HEK293 (cell line): ENCODE results near the gene PCDHA13.
"Not testable (repeated sequence)": the region's sequence is repeated elsewhere in the genome, so short reads cannot be mapped to it uniquely, and the experiment has no call there.

Experiments
- CTCF ChIA-PET: fragments of 350-600 bp; formaldehyde crosslinking; extraction: SDS; loops from one replicate; lab custom pipeline; 2021; ENCODE audit warnings: antibody characterized with exemption; lab: Yijun Ruan, JAX
- POLR2A ChIA-PET: fragments of 300-600 bp; formaldehyde crosslinking; extraction: SDS; loops from one replicate; lab custom pipeline; 2020; ENCODE audit warnings: antibody characterized with exemption, inconsistent platforms; lab: Yijun Ruan, JAX
- H3K27ac ChIP-seq: fragments of 200-500 bp; sonication (Bioruptor generic); 2 replicates; pipeline ENCODE4 v1.5.1; 2014; ENCODE audit warnings: low read depth, low read length, control low read depth, inconsistent platforms; ENCODE audit errors: extremely low read depth
- H3K36me3 ChIP-seq, 2 experiments: fragments of 200-500 bp in 1 of 2; sonication (Bioruptor generic) in 1 of 2; 1 replicate in 1 of 2; 2 replicates in 1 of 2; pipeline ENCODE4 v1.5.1; 2014 to 2017; ENCODE audit warnings: inconsistent platforms in 2 of 2, low read length in 2 of 2; ENCODE audit not compliant: control insufficient read depth in 2 of 2, insufficient read depth in 1 of 2
- H3K4me1 ChIP-seq: fragments of 200-500 bp; sonication (Bioruptor generic); 2 replicates; pipeline ENCODE4 v1.5.1; 2014; ENCODE audit warnings: mild to moderate bottlenecking, low read length, inconsistent platforms; ENCODE audit not compliant: control insufficient read depth, insufficient read depth
- H3K4me3 ChIP-seq: 2 replicates; pipeline ENCODE4 v1.5.1; 2011; ENCODE audit warnings: low read depth, mild to moderate bottlenecking, control low read depth, low read length, moderate library complexity
- H3K9me3 ChIP-seq: fragments of 200-500 bp; sonication (Bioruptor generic); 2 replicates; pipeline ENCODE4 v1.5.1; 2014; ENCODE audit warnings: low read depth, low read length, inconsistent platforms; ENCODE audit not compliant: control insufficient read depth, insufficient read depth
- ELK4 ChIP-seq: IDR thresholded peaks from 2 replicates; pipeline ENCODE4 v1.6.1; 2011; ENCODE audit warnings: mild to moderate bottlenecking, low read depth, low read length, borderline replicate concordance
- GFI1B ChIP-seq: fragments of 450-650 bp; formaldehyde crosslinking; IDR thresholded peaks from 2 replicates; pipeline ENCODE4 v1.5.1; 2016; ENCODE audit warnings: missing biosample characterization, missing genetic modification characterization
- KLF7 ChIP-seq: fragments of 450-650 bp; formaldehyde crosslinking; IDR thresholded peaks from 2 replicates; pipeline ENCODE4 v1.5.1; 2016; ENCODE audit warnings: missing biosample characterization, missing genetic modification characterization, borderline replicate concordance
- KLF8 ChIP-seq: fragments of 450-650 bp; formaldehyde crosslinking; IDR thresholded peaks from 2 replicates; pipeline ENCODE4 v1.5.1; 2016; ENCODE audit warnings: missing biosample characterization, missing genetic modification characterization
- KLF9 ChIP-seq: fragments of 450-650 bp; formaldehyde crosslinking; IDR thresholded peaks from 2 replicates; pipeline ENCODE4 v1.5.1; 2016; ENCODE audit warnings: missing biosample characterization, missing genetic modification characterization, low read depth
- OSR2 ChIP-seq: fragments of 450-650 bp; formaldehyde crosslinking; IDR thresholded peaks from 2 replicates; pipeline ENCODE4 v1.5.1; 2016; ENCODE audit warnings: missing biosample characterization, missing genetic modification characterization
- TCF7L2 ChIP-seq: IDR thresholded peaks from 2 replicates; pipeline ENCODE4 v1.6.1; 2011; ENCODE audit warnings: low read depth, mild to moderate bottlenecking, inconsistent platforms, low read length, moderate library complexity, borderline replicate concordance
- YY1 ChIP-seq: fragments of 450-650 bp; formaldehyde crosslinking; IDR thresholded peaks from 2 replicates; pipeline ENCODE4 v1.5.1; 2018; ENCODE audit warnings: missing biosample characterization, missing genetic modification characterization
- ZNF121 ChIP-seq: fragments of 450-650 bp; formaldehyde crosslinking; IDR thresholded peaks from 2 replicates; pipeline ENCODE4 v1.5.1; 2016; ENCODE audit warnings: missing biosample characterization, missing genetic modification characterization
- ZNF202 ChIP-seq: fragments of 450-650 bp; formaldehyde crosslinking; IDR thresholded peaks from 2 replicates; pipeline ENCODE4 v1.5.1; 2016; ENCODE audit warnings: missing biosample characterization, missing genetic modification characterization, borderline replicate concordance
- ZNF214 ChIP-seq: fragments of 450-650 bp; formaldehyde crosslinking; IDR thresholded peaks from 2 replicates; pipeline ENCODE4 v1.5.1; 2017; ENCODE audit warnings: missing biosample characterization, mild to moderate bottlenecking, missing genetic modification characterization, borderline replicate concordance
- ZNF501 ChIP-seq: fragments of 450-650 bp; formaldehyde crosslinking; IDR thresholded peaks from 2 replicates; pipeline ENCODE4 v1.5.1; 2016; ENCODE audit warnings: missing biosample characterization, missing genetic modification characterization
- ZNF596 ChIP-seq: fragments of 450-650 bp; IDR thresholded peaks from 2 replicates; pipeline ENCODE4 v1.5.0; 2018; ENCODE audit warnings: missing biosample characterization, mild to moderate bottlenecking, missing genetic modification characterization, moderate library complexity
- ZNF654 ChIP-seq: fragments of 450-650 bp; formaldehyde crosslinking; IDR thresholded peaks from 2 replicates; pipeline ENCODE4 v1.5.1; 2016; ENCODE audit warnings: low read depth, missing biosample characterization, missing genetic modification characterization
- ZNF660 ChIP-seq: fragments of 450-650 bp; IDR thresholded peaks from 2 replicates; pipeline ENCODE4 v1.5.1; 2018; ENCODE audit warnings: missing biosample characterization, mild to moderate bottlenecking, missing genetic modification characterization
- ZNF707 ChIP-seq: fragments of 450-650 bp; formaldehyde crosslinking; IDR thresholded peaks from 2 replicates; pipeline ENCODE4 v1.5.1; 2016; ENCODE audit warnings: missing biosample characterization, missing genetic modification characterization
- ZNF777 ChIP-seq: fragments of 450-650 bp; formaldehyde crosslinking; IDR thresholded peaks from 2 replicates; pipeline ENCODE4 v1.5.1; 2017; ENCODE audit warnings: missing biosample characterization, missing genetic modification characterization, borderline replicate concordance

PCDHA13 gene

GRCh38 chr5:140868721-140869554 lies 13.0 kb upstream of the PCDHA13 start, which contains the start of gene PCDHA11 (continued):
- TF ChIP-seq ZNF202 (tag by site-specific recombination): no peak
- 0 out of 2 replicates have a peak, but pooled peaks have one; percentile 26 for TF ChIP-seq ZNF777 (tag by site-specific recombination)

- TF ChIP-seq OSR2 (tag by site-specific recombination) (no peak), ELK4 (no peak), ZNF121 (no peak), YY1 (no peak), ZNF654 (tag by site-specific recombination) (peak; percentile 28; the same call in 1 of the 2 replicates)
- TF ChIP-seq, all 188 proteins: peak for 1
- no peaks in the 10 kb centered on the region for H3K36me3 ChIP-seq
- H3K4me3 ChIP-seq: no peak overlapping the region
- ChIA-PET CTCF (interaction anchor here (0.6 to 2.9 kb wide), 35 partner anchors 9 to 513 kb away, joined by 3 to 40 read pairs (median 4); partner anchors contain the start of genes PCDHA10, PCDHA13, PCDHB1 and PCDHB12), POLR2A (interaction anchor here (0.6 to 0.9 kb wide), 2 partner anchors 103 to 171 kb away, joined by 3 read pairs; no protein-coding TSS in a partner anchor)
- H3K27ac ChIP-seq: no peak overlapping the region
- no peaks in the 10 kb centered on the region for H3K9me3 ChIP-seq
- no peaks in the 10 kb centered on the region for H3K4me1 ChIP-seq
Measured at GRCh38 chr5:140869555-140869886, 12.4 kb upstream of the PCDHA13 start.

GRCh38 chr5:140870221-140871201 lies 11.4 kb upstream of the PCDHA13 start:
- POLR2A ChIA-PET: no interaction called here

GRCh38 chr5:140875085-140876065 lies 6.5 kb upstream of the PCDHA13 start, which contains the start of gene PCDHA12:
Gene PCDHA12, plus strand, starts transcription at chr5:140875308. Its CDS starts 165 bp downstream, at chr5:140875473.
- Histone ChIP-seq H3K27ac (no peak within 1 kb of the TSS), H3K4me3 (no peak within 1 kb of the TSS), H3K36me3 (no peaks in the 10 kb centered on the region), H3K9me3 (no peaks in the 10 kb centered on the region), H3K4me1 (no peaks in the 10 kb centered on the region)
- ChIA-PET POLR2A (no interaction called here), CTCF (interaction anchor here (0.6 to 1.6 kb wide), 5 partner anchors 19 to 1262 kb away, joined by 3 to 10 read pairs (median 3); partner anchors contain the start of genes PCDHA10 and PCDHAC1)
- no peak for TF ChIP-seq ZNF501 (tag by site-specific recombination)
- no peak for TF ChIP-seq ZNF660 (tag by site-specific recombination)
- no peak for TF ChIP-seq KLF9 (tag by site-specific recombination)
- no peak for TF ChIP-seq KLF8 (tag by site-specific recombination)
- TF ChIP-seq TCF7L2: no peak
- TF ChIP-seq GFI1B (tag by site-specific recombination): no peak
- no peak for TF ChIP-seq ZNF707 (tag by site-specific recombination)
- no peak for TF ChIP-seq KLF7 (tag by site-specific recombination)
- no peak for TF ChIP-seq ZNF654 (tag by site-specific recombination)
- TF ChIP-seq ZNF596 (tag by site-specific recombination): no peak

More at GRCh38 chr5:140870221-140871201, 11.4 kb upstream of the PCDHA13 start:
- no peaks in the 10 kb centered on the region for H3K36me3 ChIP-seq
- no peaks in the 10 kb centered on the region for H3K9me3 ChIP-seq
- H3K4me1 ChIP-seq: no peaks in the 10 kb centered on the region
- TF ChIP-seq ZNF214 (tag by site-specific recombination): no peak
- TF ChIP-seq, all 188 proteins: peak for 0
- CTCF ChIA-PET: interaction anchor here (0.6 to 2.3 kb wide), 5 partner anchors 74 to 998 kb away, joined by 3 to 8 read pairs (median 5); partner anchors contain the start of gene PCDHB1
- no peak overlapping the region for H3K27ac ChIP-seq
- no peak overlapping the region for H3K4me3 ChIP-seq

- H3K27ac ChIP-seq, H3K4me3 ChIP-seq, H3K4me1 ChIP-seq, POLR2A ChIA-PET, H3K9me3 ChIP-seq, H3K36me3 ChIP-seq: not testable (repeated sequence)
- CTCF ChIA-PET: interaction anchor here (0.6 to 1.6 kb wide), 3 partner anchors 20 to 164 kb away, joined by 4 to 10 read pairs (median 6); partner anchors contain the start of gene PCDHA10
Measured at GRCh38 chr5:140876541-140877261, 5.2 kb upstream of the PCDHA13 start.
